Panc1 (cell line): Measurements from ENCODE around the gene CUL4A.
A peak's percentile ranks its signal among the peaks of the same experiment; 100 is the strongest.

Source experiments
- CTCF ChIP-seq: fragments of 450-650 bp; IDR thresholded peaks from 2 replicates; pipeline ENCODE4 v1.5.1; 2017; ENCODE audit warnings: mild to moderate bottlenecking
- POLR2AphosphoS5 ChIP-seq: IDR thresholded peaks from 2 replicates; pipeline ENCODE4 v1.6.1; 2012; ENCODE audit warnings: mild to moderate bottlenecking, low read depth, low read length, moderate library complexity
- SIN3A ChIP-seq: IDR thresholded peaks from 2 replicates; pipeline ENCODE4 v1.6.1; 2012; ENCODE audit warnings: low read depth, mild to moderate bottlenecking, low read length, moderate library complexity, borderline replicate concordance; ENCODE audit not compliant: insufficient read depth
- TCF7L2 ChIP-seq: IDR thresholded peaks from 2 replicates; pipeline ENCODE4 v1.6.1; 2011; ENCODE audit warnings: mild to moderate bottlenecking, low read depth, low read length, inconsistent platforms

- TF ChIP-seq CTCF (no peak), TCF7L2 (peak; percentile 55; the same call in 1 of the 2 replicates), SIN3A (peak; percentile 92; the same call in 1 of the 2 replicates), POLR2AphosphoS5 (peak; percentile 62)
Measured at GRCh38 chr13:113296823-113297369, 87.5 kb downstream of the CUL4A start, which contains the start of gene LAMP1.
